SU-DHL-6 (cell line): ENCODE results near the gene ITPR3.

ENCODE experiments used
- H2AFZ ChIP-seq: fragments of 200-600 bp; sonication (generic); 2 replicates; pipeline ENCODE4 v1.6.1; 2014; ENCODE audit warnings: low read depth, mild to moderate bottlenecking, moderate library complexity, mixed read lengths, antibody characterized with exemption, low read length; ENCODE audit not compliant: severe bottlenecking
- H3F3A ChIP-seq: fragments of 200-600 bp; shearing (Covaris generic); 2 replicates; pipeline ENCODE4 v1.6.0; 2016; ENCODE audit warnings: antibody characterized with exemption, mild to moderate bottlenecking; ENCODE audit not compliant: insufficient read depth
- H3K27ac ChIP-seq: fragments of 200-600 bp; sonication (generic); 2 replicates; pipeline ENCODE4 v1.5.1; 2016; ENCODE audit warnings: low read depth, mild to moderate bottlenecking, low read length, moderate library complexity, mixed read lengths
- H3K27me3 ChIP-seq: fragments of 200-600 bp; sonication (generic), shearing (Covaris generic); 2 replicates; pipeline ENCODE4 v1.6.0; 2014; ENCODE audit warnings: mild to moderate bottlenecking, low read length
- H3K36me3 ChIP-seq: fragments of 200-600 bp; sonication (generic); 2 replicates; pipeline ENCODE4 v1.6.1; 2014; ENCODE audit warnings: mild to moderate bottlenecking, low read length, mixed read lengths
- H3K4me2 ChIP-seq: fragments of 300-600, 200-600 bp; shearing (Covaris generic), sonication (generic); 2 replicates; pipeline ENCODE4 v1.6.0; 2014; ENCODE audit warnings: low read length, low read depth, mild to moderate bottlenecking; ENCODE audit not compliant: poor library complexity, severe bottlenecking
- H3K4me3 ChIP-seq: fragments of 200-600 bp; sonication (generic); 2 replicates; pipeline ENCODE4 v1.5.1; 2014; ENCODE audit warnings: antibody characterized with exemption, low read length, mild to moderate bottlenecking, mixed read lengths; ENCODE audit not compliant: insufficient read depth, poor library complexity, severe bottlenecking
- H3K79me2 ChIP-seq: fragments of 200-600 bp; sonication (generic); 2 replicates; pipeline ENCODE4 v1.6.1; 2014; ENCODE audit warnings: mild to moderate bottlenecking, low read length, moderate library complexity; ENCODE audit not compliant: insufficient read depth
- H3K9ac ChIP-seq: fragments of 200-600 bp; sonication (generic); 2 replicates; pipeline ENCODE4 v1.7.0; 2014; ENCODE audit warnings: mild to moderate bottlenecking, low read length
- H3K9me2 ChIP-seq: fragments of 200-600 bp; sonication (generic); replicated peaks from 2 replicates; pipeline ENCODE4 v1.6.1; 2014; ENCODE audit warnings: low read length; ENCODE audit not compliant: insufficient read depth
- H3K9me3 ChIP-seq: fragments of 200-600 bp; sonication (generic); 2 replicates; pipeline ENCODE4 v1.6.1; 2014; ENCODE audit warnings: low read length, mixed read lengths; ENCODE audit not compliant: insufficient read depth
- H4K20me1 ChIP-seq: fragments of 200-600 bp; sonication (generic); 2 replicates; pipeline ENCODE4 v1.6.1; 2014; ENCODE audit warnings: low read depth, mild to moderate bottlenecking, antibody characterized with exemption, low read length, moderate library complexity, mixed read lengths
- CTCF ChIP-seq: fragments of 200-600 bp; sonication (generic); IDR thresholded peaks from one replicate; pipeline ENCODE4 v1.5.1; 2017; ENCODE audit warnings: antibody characterized with exemption, mild to moderate bottlenecking, low read length, moderate library complexity; ENCODE audit not compliant: insufficient read depth, poor library complexity, severe bottlenecking
- EZH2phosphoT487 ChIP-seq: fragments of 200-600 bp; sonication (generic), shearing (Covaris generic); conservative IDR thresholded peaks from 2 replicates; pipeline ENCODE4 v1.6.1; 2018; ENCODE audit warnings: mild to moderate bottlenecking, antibody characterized with exemption, low read length, moderate library complexity, mixed read lengths

The ITPR3 gene

DNA sequence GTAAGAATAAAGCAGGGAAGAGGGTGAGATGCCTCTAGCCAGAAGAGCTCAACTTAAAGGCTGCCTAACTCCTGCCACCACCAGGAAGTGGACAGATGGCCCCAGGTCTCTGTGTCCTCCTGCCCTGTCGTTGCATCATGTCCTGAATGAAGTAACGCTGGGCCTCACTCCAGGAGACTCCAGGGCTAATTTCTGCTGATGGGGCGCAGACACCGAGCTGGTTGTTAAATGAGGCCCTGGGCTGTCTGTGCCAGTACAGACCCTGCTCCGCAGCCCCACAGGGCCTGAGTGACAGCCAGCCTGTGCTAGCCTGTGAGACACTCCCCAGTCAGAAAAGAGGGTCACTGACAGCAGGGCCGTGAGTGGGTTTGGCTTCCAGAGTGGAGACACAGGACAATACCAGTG, 119.1 kb downstream of the ITPR3 start:
- H3K4me3 ChIP-seq: no peak overlapping the region
- H3K79me2 ChIP-seq: no peaks in the 10 kb centered on the region
- no peak overlapping the region for H3K4me2 ChIP-seq
- TF ChIP-seq EZH2phosphoT487 (no peak), CTCF (no peak)
- no peaks in the 10 kb centered on the region for H3F3A ChIP-seq
- H3K27ac ChIP-seq: no peak overlapping the region
- no peak overlapping the region for H3K9ac ChIP-seq
- H3K9me3 ChIP-seq: no peaks in the 10 kb centered on the region
- no peaks in the 10 kb centered on the region for H4K20me1 ChIP-seq
- no peaks in the 10 kb centered on the region for H3K27me3 ChIP-seq
- H3K36me3 ChIP-seq: no peaks in the 10 kb centered on the region
- no peak overlapping the region for H2AFZ ChIP-seq
- H3K9me2 ChIP-seq: no peaks in the 10 kb centered on the region

DNA sequence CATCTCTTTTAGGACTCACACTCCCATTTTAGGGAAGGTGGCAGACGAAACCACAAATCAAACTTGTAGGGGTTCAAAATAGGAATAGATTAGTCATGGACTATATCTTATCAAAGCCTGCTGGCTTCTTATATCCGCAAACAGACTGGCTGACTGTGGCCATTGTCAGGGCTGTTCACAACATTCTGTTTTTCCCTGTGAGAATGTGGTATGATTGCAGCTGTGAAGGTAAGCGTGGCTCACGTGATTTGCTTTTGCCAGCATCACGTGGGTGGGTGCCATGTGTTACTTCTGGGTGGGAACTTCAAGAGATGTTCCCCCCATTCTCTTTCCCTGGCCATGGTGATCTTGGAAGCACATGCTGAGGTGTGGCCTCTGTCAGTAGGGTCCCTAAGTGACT, 119.7 kb downstream of the ITPR3 start:
- Histone ChIP-seq H2AFZ (no peak overlapping the region), H3K79me2 (no peaks in the 10 kb centered on the region), H3K27ac (no peak overlapping the region)

GRCh38 chr6:33742092-33742491, 121.0 kb downstream of the ITPR3 start:
- no peaks in the 10 kb centered on the region for H3K9me2 ChIP-seq
- H3K9me3 ChIP-seq: no peaks in the 10 kb centered on the region
- H3K9ac ChIP-seq: no peak overlapping the region
- no peak overlapping the region for H2AFZ ChIP-seq
- no peak overlapping the region for H3K4me2 ChIP-seq
- no peaks in the 10 kb centered on the region for H3K79me2 ChIP-seq
- H3K36me3 ChIP-seq: no peaks in the 10 kb centered on the region
- TF ChIP-seq EZH2phosphoT487: no peak
- no peak for TF ChIP-seq CTCF
- no peak overlapping the region for H3K27ac ChIP-seq
- H4K20me1 ChIP-seq: no peaks in the 10 kb centered on the region
- H3K4me3 ChIP-seq: no peak overlapping the region
- no peaks in the 10 kb centered on the region for H3K27me3 ChIP-seq
- H3F3A ChIP-seq: no peaks in the 10 kb centered on the region

More for the DNA sequence above, 119.7 kb downstream of the ITPR3 start:
- Histone ChIP-seq H4K20me1 (no peaks in the 10 kb centered on the region), H3K4me2 (no peak overlapping the region), H3F3A (no peaks in the 10 kb centered on the region), H3K27me3 (no peaks in the 10 kb centered on the region), H3K9me3 (no peaks in the 10 kb centered on the region), H3K9me2 (no peaks in the 10 kb centered on the region), H3K36me3 (no peaks in the 10 kb centered on the region), H3K4me3 (no peak overlapping the region), H3K9ac (no peak overlapping the region)
- TF ChIP-seq CTCF (no peak), EZH2phosphoT487 (no peak)
